A549 (cell line): ENCODE results near the gene PNMT.

Experiments used
- SMC3 ChIP-seq: fragments of >200 bp; sonication (Bioruptor Twin); formaldehyde crosslinking; IDR thresholded peaks from 3 replicates; pipeline ENCODE4 v1.6.1; 2018; ENCODE audit warnings: inconsistent platforms
- TF ChIP-seq, protein P1 (sequence below): fragments of 250-450 bp; sonication (Bioruptor Pico); IDR thresholded peaks from 2 replicates; pipeline ENCODE4 v1.5.0; 2021; ENCODE audit warnings: mild to moderate bottlenecking, moderate library complexity, borderline replicate concordance

DNA sequence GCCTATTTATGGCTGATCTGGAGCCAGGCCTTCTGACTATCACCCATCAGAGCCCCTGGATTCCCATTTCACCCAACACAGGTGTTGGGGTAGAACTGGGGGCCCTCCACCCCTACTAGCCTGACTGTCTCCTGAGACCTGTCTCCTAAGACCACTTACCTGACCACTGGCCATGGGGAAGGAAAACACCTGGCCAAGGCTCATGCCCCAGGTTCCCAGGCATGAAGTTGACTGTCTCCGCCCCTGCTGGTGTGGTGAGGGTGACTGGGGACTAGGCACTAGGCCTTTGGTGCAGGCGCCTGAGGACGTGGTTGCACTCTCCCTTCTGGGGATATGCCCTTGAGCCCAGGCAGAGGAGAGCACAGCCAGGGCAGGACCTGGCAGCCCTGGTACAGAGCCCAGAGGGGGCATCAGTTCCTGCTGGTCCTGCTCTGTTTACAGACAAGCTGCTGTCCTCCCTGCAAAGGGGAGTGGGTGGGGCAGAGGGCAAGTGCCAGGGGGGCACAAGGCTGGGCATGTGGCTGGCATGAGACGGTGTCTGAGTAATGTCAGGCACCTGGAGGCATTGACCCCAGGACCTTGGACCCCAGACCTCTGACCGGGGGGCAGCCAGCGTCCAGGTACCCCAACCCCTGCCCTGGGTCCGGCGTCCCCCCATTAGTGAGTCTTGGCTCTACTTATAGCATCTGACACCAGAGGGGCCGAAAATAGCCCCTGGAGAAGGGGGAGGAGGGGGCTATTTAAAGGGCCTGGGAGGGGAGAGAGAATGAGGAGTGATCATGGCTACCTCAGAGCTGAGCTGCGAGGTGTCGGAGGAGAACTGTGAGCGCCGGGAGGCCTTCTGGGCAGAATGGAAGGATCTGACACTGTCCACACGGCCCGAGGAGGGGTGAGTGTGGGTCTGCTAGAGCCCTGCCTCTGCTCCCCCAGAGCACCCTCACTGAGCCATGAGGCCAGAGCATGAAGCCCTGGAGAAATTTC lies 3.4 kb upstream of the PNMT start, which contains the start of gene TCAP:
- TF ChIP-seq, protein P1, sequence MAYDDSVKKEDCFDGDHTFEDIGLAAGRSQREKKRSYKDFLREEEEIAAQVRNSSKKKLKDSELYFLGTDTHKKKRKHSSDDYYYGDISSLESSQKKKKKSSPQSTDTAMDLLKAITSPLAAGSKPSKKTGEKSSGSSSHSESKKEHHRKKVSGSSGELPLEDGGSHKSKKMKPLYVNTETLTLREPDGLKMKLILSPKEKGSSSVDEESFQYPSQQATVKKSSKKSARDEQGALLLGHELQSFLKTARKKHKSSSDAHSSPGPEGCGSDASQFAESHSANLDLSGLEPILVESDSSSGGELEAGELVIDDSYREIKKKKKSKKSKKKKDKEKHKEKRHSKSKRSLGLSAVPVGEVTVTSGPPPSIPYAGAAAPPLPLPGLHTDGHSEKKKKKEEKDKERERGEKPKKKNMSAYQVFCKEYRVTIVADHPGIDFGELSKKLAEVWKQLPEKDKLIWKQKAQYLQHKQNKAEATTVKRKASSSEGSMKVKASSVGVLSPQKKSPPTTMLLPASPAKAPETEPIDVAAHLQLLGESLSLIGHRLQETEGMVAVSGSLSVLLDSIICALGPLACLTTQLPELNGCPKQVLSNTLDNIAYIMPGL (CRISPR knock-in tag): no peak
- no peak for TF ChIP-seq SMC3
